GM18951 (cell line): Measurements from ENCODE around the gene CDH13.

Experiments used
- POLR2A ChIP-seq: IDR thresholded peaks from 4 replicates; pipeline ENCODE4 v1.6.1; 2011; ENCODE audit warnings: mild to moderate bottlenecking; ENCODE audit not compliant: insufficient read length, insufficient read depth; ENCODE audit errors: extremely low read depth
- in situ Hi-C: fragments of 300-500 bp; cut with MboI; formaldehyde crosslinking; loops from one replicate; pipeline ENCODE4 v1.12.0; 2022; ENCODE audit warnings: low sequenced_read_pairs, mixed read lengths, inconsistent platforms; ENCODE audit not compliant: unreplicated experiment

CDH13 gene

DNA sequence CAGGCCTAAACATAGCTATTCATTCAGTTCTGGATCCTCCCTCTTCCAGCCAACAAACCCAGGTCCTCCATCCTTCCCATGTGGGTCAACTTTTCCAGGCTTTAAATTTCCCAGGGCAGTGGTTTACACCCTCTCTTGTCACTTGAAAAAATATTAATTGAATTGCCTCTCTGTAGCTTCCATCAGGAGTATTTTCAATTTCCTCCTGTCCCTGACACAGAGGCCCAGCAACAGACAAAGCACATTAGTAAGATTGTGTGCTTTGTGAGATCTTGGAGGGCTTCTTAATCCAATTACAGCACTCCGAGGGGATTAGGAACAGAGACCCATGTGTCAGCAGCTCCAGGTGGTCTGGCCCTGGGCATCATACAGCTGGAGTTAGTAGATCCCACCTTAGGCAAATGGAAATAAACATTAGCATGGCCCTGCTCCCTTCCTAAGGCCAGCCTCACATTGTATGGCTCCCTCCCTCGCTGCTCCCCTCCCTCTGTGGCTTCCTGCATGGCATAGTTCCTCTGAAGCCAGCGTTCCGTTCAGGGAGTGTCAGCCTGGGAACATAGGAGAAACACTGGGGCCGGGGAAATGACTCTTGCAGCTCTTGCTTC is 1048.3 kb downstream of the CDH13 start:
- TF ChIP-seq POLR2A: no peak
- in situ Hi-C loops: no loop called here

DNA sequence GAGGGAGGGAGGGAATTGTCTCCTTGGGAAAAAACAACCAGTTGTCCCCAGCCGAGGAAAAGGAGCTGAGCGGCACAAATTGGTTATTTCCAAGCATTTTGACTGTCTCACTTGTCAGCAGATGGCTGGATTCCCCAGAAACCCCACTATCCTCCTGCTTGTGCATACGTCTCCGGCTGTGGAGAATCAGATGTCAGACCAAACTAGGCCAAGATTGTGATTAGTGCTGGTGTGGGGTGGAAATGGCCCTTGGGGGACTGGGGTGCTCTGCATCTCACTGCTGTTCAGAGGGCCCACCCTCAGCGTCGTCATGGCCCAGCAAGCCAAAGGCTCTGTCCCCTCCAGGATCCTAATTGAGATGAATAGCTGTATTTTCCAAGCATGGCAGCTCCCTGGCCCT is 1049.3 kb downstream of the CDH13 start:
- in situ Hi-C loops: no loop called here
- TF ChIP-seq POLR2A: no peak

DNA sequence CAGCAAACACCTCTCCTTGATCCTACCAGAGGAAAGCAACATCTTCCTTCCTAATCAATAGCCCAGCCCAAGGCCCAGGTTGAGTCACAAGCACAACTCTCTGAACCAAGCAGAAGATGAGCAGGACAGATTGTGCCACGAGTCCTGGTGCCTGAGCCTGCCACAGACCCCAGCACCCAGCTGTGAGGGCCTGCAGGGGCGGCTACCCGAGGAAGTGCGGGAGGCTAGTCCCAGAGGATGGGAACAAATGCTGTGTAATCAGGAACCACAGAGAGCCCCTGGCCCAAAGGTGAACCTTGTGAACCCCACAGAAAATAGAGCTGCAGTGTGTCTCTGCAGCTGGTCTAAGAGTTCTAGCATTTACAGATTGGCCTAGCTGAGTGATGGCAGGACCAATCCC is 1054.2 kb downstream of the CDH13 start:
- TF ChIP-seq POLR2A: no peak
- in situ Hi-C loops: no loop called here

DNA sequence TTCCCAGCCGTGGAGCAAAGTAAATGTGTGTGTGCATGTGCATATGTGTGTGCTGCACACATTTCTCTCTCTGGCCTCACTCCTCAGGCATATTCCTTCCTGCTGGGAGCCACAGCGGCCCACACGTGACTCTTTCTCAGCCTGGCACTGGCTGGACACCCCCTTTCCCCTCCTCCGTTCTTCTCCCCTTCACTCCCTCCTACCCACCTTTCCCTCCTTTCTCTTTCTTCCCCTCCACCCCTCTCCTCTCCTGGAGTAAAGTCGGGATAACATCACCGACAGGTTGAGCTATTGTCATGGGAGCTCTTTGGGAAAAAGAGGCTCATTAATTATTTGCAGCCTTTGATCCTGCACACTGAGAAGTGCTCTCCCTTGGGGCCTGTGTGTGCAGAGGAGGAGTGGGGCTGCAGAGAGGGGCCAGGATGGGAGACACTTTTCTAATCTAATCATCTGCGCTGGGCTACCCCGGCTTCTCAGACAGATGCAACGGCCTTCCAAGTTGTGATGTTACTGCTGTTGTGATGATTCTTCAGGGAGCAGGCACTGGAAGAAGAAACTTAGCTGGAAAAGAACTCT is 1054.7 kb downstream of the CDH13 start:
- TF ChIP-seq POLR2A: no peak

DNA sequence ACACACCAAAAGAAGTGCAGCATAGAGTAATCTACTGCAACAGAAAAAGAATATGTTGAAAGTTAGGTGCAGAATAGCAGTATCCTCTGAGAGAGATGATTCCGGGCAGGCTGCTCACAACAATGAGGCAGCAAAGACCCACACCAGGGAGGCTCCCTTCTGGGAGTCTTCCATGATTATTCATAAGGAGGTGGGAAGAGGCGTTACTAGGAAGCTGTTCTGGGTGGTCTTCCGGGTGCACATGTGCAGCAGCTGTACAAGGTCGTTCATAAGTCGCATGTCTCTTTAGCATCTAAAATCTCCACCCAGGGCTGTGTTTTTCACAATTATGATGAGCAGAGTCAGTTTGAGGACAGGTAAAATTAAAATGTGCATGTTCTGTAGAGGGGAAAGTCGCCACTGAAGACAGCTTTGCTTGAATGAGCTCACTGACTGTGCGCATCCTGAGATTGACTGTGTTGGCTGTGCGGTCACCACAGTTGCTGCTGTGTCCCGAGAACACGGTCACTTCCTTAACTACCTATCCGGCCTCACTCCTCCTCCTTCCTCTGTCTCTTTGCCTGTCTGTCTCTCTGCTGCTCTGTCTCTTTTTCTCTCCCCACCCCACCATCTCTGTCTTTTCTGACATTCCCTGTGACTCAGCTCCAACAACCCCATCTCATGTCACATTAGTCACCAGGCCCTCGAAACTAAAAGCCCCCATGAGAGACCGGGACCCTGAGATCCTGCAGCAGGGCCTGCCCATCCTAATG is 1055.5 kb downstream of the CDH13 start:
- TF ChIP-seq POLR2A: no peak
- in situ Hi-C loops: no loop called here

More for the DNA sequence above, 1054.7 kb downstream of the CDH13 start:
- in situ Hi-C loops: no loop called here

DNA sequence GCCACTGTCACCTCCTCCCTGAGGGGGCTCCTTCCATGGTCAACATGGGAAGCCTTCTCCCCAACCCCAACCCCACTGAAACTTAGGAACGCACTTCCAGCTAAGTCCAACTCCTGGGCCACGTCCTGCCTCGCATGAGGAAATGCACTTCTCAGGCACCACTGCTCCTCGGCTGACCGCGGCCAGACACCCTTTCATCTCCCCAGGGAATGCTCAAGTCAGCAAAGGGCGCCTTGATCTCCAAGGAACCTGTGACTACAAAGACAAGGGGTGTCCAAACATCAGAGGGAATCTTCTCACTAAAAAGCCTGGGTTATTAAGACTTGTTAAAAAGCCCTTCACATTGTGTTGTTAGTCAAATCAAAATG is 1056.1 kb downstream of the CDH13 start:
- in situ Hi-C loops: no loop called here
- TF ChIP-seq POLR2A: no peak

DNA sequence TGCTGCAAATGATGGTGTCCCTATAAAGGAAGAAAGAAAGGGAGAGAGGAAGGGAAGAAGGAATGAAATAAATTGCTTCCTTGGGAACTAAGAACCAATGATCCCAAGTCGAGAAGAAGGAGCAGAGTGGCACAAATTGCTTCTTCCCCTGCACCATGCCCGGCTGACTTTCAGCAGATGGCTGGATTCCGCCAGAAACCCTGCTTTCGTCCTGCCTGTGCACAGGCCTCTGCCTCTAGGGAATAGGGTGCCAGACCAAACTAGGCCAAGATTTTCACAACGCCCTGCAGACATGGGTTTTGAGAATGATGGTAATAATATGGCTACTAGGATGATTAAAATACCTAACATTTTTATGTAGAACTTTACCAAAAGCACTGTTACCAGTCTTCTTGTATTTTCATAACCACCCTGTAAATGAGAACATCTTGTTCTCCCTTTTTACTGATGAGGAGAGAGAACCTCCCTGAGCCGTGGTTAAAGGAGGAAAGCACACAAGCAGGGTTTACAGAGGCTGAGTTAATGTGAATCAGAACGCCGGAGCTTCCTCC is 1058.9 kb downstream of the CDH13 start:
- in situ Hi-C loops: no loop called here
- no peak for TF ChIP-seq POLR2A

DNA sequence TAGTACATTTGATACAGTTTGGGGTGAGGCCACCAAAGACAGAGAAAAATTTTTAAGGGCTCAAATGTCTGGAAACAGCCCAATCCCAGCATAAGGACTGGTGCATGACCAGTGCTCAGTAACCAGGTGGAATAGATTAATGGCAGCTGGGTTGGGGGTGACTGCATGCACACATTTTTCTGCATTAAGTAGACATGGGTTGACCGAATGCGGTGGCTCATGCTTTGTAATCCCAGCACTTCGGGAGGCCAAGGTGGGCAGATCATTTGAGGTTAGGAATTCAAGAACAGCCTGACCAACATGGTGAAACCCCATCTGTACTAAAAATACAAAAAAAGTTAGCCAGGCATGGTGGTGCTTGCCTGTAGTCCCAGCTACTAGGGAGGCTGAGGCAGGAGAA is 1060.0 kb downstream of the CDH13 start:
- in situ Hi-C loops: no loop called here
- no peak for TF ChIP-seq POLR2A

DNA sequence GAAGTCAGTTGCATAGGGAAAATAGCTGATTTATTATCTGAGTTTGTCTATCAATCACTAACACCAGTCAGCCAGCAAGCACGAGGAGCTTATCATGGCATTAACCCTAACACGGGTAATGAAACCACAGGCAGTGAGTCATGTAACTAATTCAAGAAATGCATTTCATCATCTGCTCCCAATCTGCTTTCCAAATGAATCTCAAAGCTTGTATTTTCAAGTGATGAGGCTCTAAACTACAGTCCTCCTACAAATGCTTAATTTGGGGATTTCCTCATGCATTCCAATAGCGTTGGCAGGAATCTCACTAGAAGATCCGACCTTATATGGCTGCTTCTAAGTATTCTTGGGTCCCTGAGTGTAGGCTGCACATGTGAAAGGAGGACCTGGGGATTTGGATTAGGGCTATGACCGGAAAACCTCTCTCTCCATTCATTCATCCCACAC is 1062.6 kb downstream of the CDH13 start:
- no peak for TF ChIP-seq POLR2A
- in situ Hi-C loops: no loop called here

DNA sequence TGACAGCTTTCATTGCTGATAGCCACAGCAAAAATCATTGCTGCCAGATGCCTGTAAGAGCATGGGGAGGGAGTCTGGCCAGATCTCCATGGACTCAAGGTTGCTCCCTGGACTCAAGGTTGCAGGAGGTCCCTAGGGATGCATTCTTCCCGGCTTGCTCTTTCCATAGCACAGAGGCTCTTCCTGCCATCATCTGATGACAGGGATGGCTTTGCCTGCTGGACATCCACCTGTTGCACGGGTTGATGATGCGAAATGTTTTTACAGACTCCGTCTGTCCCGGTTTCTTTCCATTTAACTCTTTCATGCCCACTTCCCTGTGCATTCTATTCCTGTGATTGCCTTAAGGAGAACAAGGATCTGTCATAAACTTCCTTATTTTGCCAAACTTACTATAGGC is 1065.5 kb downstream of the CDH13 start:
- TF ChIP-seq POLR2A: no peak
- in situ Hi-C loops: no loop called here

DNA sequence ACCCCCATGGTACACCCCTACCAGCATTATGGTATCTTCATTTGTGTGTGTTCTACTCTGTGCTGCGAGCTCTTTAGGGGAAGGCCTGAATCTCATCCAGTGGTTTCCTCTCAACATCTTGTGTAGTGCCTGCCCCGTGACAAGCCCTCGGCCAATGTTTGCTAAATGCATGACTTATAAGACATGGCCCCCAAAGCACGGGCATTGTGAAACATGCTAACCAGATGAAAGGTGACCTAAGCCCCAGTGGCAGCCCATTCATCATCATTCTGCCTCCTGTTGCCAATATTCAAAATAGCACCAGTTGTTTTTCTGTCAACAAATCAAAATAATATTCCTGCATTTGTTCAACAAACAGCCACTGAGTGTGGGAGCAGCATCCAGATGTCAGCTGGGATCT is 1072.2 kb downstream of the CDH13 start:
- no peak for TF ChIP-seq POLR2A
- in situ Hi-C loops: no loop called here

DNA sequence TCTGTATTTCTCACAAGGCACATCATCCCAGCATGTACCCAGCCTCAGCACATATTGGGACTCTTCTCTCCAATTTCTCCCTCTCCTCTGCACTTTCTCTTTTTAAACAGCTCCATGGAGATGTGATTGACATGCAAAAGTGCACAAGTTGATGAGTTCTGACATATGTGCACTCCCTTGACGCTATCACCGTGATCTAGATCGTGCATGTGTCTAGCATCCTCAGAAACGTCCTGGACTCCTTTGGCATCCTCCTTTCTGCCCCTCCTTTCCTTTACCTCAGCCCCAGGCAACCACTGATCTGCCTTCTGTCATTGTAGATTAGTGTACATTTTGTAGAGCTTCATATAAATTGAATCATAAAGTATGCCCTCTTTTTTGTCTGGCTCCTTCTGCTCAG is 1073.0 kb downstream of the CDH13 start:
- TF ChIP-seq POLR2A: no peak
- in situ Hi-C loops: no loop called here

DNA sequence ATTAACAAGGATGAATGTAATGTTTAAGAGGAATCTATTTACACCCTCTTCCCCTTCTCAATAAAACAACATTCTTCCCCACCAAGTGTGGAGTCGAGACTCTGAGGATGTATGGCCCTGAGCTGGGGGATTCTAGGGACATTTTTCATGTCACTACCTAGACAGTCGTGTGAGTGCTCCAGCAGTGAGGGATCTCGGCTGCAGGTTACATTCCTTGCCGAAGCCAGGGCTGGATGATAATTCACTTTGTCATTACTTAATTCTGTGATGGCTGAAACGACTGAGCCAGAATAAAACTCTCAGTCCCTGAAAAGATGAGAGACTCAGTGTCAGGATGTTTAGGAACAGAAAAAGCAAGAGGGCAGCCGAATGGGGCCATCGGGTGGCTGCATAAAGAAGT is 1074.1 kb downstream of the CDH13 start:
- TF ChIP-seq POLR2A: no peak

DNA sequence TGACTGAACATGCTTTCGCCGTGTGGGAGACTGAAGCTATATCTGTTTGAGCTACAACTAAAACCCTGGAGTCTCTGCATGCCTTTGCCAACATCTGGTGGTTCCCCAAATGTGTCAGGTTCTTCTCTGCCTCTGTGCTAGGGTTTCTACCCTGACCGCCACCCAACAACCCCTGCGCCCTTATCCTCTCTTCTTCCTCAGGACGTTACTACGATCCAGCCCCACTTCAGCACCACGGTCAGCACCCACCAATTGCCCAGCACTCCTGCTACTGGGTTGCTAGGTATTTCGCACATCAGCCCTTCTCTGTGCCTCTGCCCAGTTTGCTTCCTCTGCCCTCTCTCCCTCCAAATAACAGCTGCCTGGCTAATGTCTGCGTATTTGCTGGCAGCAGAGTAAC is 1074.7 kb downstream of the CDH13 start:
- TF ChIP-seq POLR2A: no peak
- in situ Hi-C loops: no loop called here

More for the DNA sequence above, 1074.1 kb downstream of the CDH13 start:
- in situ Hi-C loops: no loop called here

DNA sequence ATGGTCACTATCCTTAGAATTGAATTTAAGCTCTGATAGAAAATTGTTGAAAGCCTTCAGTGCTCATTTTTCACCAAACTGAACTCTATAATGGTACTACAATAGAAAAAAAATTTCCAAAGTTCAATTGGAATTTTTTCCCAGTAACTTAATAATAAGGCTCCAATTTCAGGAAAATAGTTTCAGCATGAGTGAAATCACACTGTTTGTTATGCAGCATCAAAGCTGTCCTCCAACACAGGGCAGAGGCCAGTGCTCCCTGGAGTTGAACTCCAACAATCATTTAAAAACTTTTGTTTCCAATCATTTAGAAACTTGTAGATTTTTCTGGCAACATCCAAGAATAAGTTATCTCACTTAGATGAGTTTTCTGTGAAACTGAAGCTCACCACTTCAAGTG is 1077.9 kb downstream of the CDH13 start:
- in situ Hi-C loops: no loop called here
- no peak for TF ChIP-seq POLR2A
